ENCODE measurements around the gene DMAC2. TPM values are rescaled to one million over a fixed set of nuclear protein-coding genes. Genes with fewer than 3 reads are reported as not detected.

Gene DMAC2
- polyA plus RNA-seq, 1 of the 3 experiments (the other 2 are of a cell fraction), result 71.4 TPM

- TF ChIP-seq REST (IDR thresholded peaks at IDR 0.05; ENCODE audit: low read depth, low read length) (no peak), RFX5 (IDR thresholded peaks at IDR 0.05; ENCODE audit: low read length) (no peak)
Observed at GRCh38 chr19:41398598-41398997, 41.1 kb downstream of the DMAC2 start (continued).

- Histone ChIP-seq H3K9me3 (no peaks in the 10 kb centered on the region), H3K36me3 (replicated peaks in 1 of 2; ENCODE audit: control insufficient read depth in 1 of 2, insufficient read depth in 2 of 2, low read length in 1 of 2) (no peaks in the 10 kb centered on the region), H3K79me2 (ENCODE audit: insufficient read depth) (peaks cover 48% of the 10 kb centered on the region), H2AFZ (ENCODE audit: low read depth) (peak overlapping the region; percentile 64), H3K4me1 (ENCODE audit: control insufficient read depth in 1 of 2, insufficient read depth in 2 of 2, low read depth in 1 of 2, low read length in 1 of 2) (peaks cover 5 to 14% of the 10 kb centered on the region in 2 experiments; a peak in 2 of 4 replicates), H3K27me3 (ENCODE audit: insufficient read depth) (no peaks in the 10 kb centered on the region), H3K4me3 (ENCODE audit: low read depth in 2 of 2, low read length in 1 of 2) (peak overlapping the region; percentile 79 to 91), H3K9me2 (no peaks in the 10 kb centered on the region), H4K20me1 (ENCODE audit: insufficient read depth) (no peaks in the 10 kb centered on the region), H3K27ac (ENCODE audit: low read depth in 2 of 2, low read length in 1 of 2) (peak overlapping the region; percentile 86 to 90; a peak in 2 of 4 replicates), H3F3A (replicated peaks; ENCODE audit: insufficient read depth) (no peaks in the 10 kb centered on the region), H3K4me2 (peak overlapping the region; percentile 99), H3K9ac (peak overlapping the region; percentile 95)
- no peak for TF ChIP-seq GABPA (IDR thresholded peaks at IDR 0.05; ENCODE audit: low read depth)
- TF ChIP-seq CTCF (IDR thresholded peaks at IDR 0.05), result no peak
- TF ChIP-seq YY1 (IDR thresholded peaks at IDR 0.05; ENCODE audit: low read depth), result no peak
- TF ChIP-seq TEAD4 (IDR thresholded peaks at IDR 0.05; ENCODE audit: borderline replicate concordance, insufficient read depth), result no peak
- TF ChIP-seq ELF1 (IDR thresholded peaks at IDR 0.05), result no peak
- no peak for TF ChIP-seq NFIC (IDR thresholded peaks at IDR 0.05; ENCODE audit: borderline replicate concordance)
- no peak for TF ChIP-seq RAD21 (IDR thresholded peaks at IDR 0.05; ENCODE audit: low read length)
- no peak for TF ChIP-seq NRF1 (IDR thresholded peaks at IDR 0.05; ENCODE audit: low read depth, low read length)
- TF ChIP-seq POLR2AphosphoS5 (IDR thresholded peaks at IDR 0.05; ENCODE audit: low read depth, low read length), result no peak
- TF ChIP-seq USF1 (IDR thresholded peaks at IDR 0.05; ENCODE audit: borderline replicate concordance, low read depth), result no peak
- no peak for TF ChIP-seq RCOR1 (IDR thresholded peaks at IDR 0.05; ENCODE audit: low read length)
- no peak for TF ChIP-seq TCF12 (IDR thresholded peaks at IDR 0.05)
- TF ChIP-seq FOXJ3 (CRISPR knock-in tag; IDR thresholded peaks at IDR 0.05), result no peak
- TF ChIP-seq USF2 (IDR thresholded peaks at IDR 0.05; ENCODE audit: borderline replicate concordance, low read depth, low read length), result no peak
- TF ChIP-seq EZH2phosphoT487 (IDR thresholded peaks at IDR 0.05; ENCODE audit: borderline replicate concordance, low read depth), result no peak
- no peak for TF ChIP-seq SIN3A (IDR thresholded peaks at IDR 0.05; ENCODE audit: borderline replicate concordance, low read depth, low read length)
- no peak for TF ChIP-seq IRF3 (IDR thresholded peaks at IDR 0.05; ENCODE audit: low read depth, low read length)
- TF ChIP-seq MEF2A (IDR thresholded peaks at IDR 0.05; ENCODE audit: borderline replicate concordance, low read depth), result no peak
- no peak for DNase-seq
- 4% methylated on average over 5 of the region's 5 CpGs for WGBS (ENCODE audit: low lambda C conversion rate)
- POLR2A ChIA-PET, result no interaction called here
- CTCF ChIA-PET, result interaction anchor here (0.7 kb wide), 1 partner anchor 15 kb away, joined by 3 read pairs; no protein-coding TSS in a partner anchor
Observed at GRCh38 chr19:41398050-41398418, 41.7 kb downstream of the DMAC2 start.
